ENCODE measurements around the gene SNX14.

DNA sequence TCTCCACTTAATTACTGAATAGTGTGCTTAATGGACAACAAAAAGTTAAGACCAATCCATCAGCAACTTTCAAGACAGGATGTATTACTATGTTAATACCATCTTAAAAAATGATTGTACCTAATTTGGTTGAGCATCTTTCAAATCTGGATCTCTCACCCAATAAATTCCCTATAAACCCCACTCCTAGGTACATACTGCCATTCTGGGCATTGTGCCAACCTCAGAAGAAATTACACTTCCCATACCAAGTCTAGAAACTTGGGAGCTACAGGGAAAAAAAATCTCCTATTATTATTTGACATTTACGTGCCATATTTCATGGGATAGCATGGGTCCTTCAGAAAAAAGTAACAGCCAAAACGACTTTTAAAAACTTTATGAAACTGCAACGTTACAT lies 43.9 kb upstream of the SNX14 start:
- no peak for TF ChIP-seq ZNF217 (IDR thresholded peaks at IDR 0.05)
- TF ChIP-seq, protein P1, sequence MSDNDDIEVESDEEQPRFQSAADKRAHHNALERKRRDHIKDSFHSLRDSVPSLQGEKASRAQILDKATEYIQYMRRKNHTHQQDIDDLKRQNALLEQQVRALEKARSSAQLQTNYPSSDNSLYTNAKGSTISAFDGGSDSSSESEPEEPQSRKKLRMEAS (IDR thresholded peaks at IDR 0.05; ENCODE audit: low read depth, low read length): no peak
